HUES64 (cell line): ENCODE data around the gene MAGEA11.
"Not testable (repeated sequence)": the region's sequence is repeated elsewhere in the genome, so short reads cannot be mapped to it uniquely, and the experiment has no call there.

Source experiments
- H3K27ac ChIP-seq: 2 replicates; pipeline ENCODE4 v1.7.0; 2013; ENCODE audit warnings: low read depth, low read length, inconsistent platforms
- H3K27me3 ChIP-seq: 2 replicates; pipeline ENCODE4 v1.6.1; 2013; ENCODE audit warnings: mild to moderate bottlenecking, low read length; ENCODE audit not compliant: insufficient read depth
- H3K36me3 ChIP-seq: 2 replicates; pipeline ENCODE4 v1.6.1; 2013; ENCODE audit warnings: mild to moderate bottlenecking, low read length; ENCODE audit not compliant: insufficient read depth
- H3K4me1 ChIP-seq: 2 replicates; pipeline ENCODE4 v1.6.1; 2013; ENCODE audit warnings: mild to moderate bottlenecking, low read length, moderate library complexity; ENCODE audit not compliant: insufficient read depth
- H3K4me3 ChIP-seq: 2 replicates; pipeline ENCODE4 v1.5.1; 2013; ENCODE audit warnings: mild to moderate bottlenecking, low read length, moderate library complexity
- H3K9ac ChIP-seq: 2 replicates; pipeline ENCODE4 v1.6.1; 2013; ENCODE audit warnings: mild to moderate bottlenecking, low read depth, low read length
- H3K9me3 ChIP-seq: 2 replicates; pipeline ENCODE4 v1.6.1; 2013; ENCODE audit warnings: low read depth, low read length; ENCODE audit not compliant: insufficient read depth
- WGBS: fragments of 150-250, 120-280 bp; methylation state at CpG from one replicate; pipeline ENCODE4 v1.1.7; 2013; ENCODE audit warnings: missing lambda C conversion rate; 5-methylcytosine and 5-hydroxymethylcytosine counted together

MAGEA11 gene

DNA sequence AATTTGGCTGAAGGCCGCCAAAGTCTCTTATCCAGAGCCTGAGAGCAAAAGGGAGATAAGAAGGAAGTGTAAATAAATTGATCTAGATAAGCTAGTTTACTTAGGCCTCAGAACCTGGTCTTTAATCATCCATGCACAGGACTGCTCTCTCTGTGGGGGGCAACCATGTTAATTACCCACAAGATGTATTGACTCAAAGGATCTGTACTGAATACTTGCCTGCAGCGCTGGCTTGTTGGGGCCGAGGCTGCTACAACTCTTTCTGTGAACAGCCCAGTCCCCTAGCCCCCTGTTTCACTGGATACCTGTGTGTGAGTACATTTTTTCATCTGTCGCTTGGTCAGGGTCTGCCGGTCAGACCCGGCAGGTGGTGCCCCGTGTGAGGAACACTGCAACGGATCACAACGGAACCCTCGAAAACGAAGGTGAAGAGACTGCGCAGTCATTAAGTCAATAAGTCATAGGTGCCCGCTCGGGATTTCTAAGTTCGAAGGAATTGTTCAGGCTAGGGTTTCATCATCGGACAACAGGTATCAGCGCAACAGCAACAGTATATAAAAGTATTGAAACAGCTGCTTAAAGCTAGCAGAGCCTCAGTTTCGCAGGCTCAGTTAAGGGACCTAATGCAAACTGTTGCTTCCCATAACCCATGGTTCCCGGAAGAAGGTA lies 8.3 kb downstream of the MAGEA11 start:
- Histone ChIP-seq H3K4me3 (no peak overlapping the region), H3K4me1 (no peaks in the 10 kb centered on the region), H3K27me3 (peaks cover 45% of the 10 kb centered on the region), H3K27ac (no peak overlapping the region), H3K9me3 (no peaks in the 10 kb centered on the region), H3K9ac (no peak overlapping the region), H3K36me3 (no peaks in the 10 kb centered on the region)
- 88% methylated on average over 19 of the region's 19 CpGs for WGBS

DNA sequence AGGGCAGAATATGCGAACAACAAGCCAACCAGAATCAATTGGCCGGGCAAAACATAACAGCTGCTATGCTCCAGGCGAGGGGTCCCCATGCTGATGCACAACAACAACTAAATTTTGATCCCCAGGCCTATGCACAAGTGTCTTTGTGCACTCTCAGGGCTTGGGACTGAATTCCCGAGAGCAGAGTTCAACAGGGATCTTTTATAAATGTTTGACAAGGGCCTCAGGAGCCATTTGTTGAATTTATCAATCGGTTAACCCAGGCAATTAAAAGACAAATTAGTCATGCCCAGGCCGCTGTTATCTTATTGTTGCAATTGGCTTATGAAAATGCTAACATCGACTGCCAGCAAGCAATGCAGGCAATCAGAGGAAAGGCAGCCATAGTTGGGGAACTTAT lies 9.4 kb downstream of the MAGEA11 start:
- H3K4me3 ChIP-seq, H3K27ac ChIP-seq, H3K9me3 ChIP-seq, H3K36me3 ChIP-seq, H3K4me1 ChIP-seq, H3K9ac ChIP-seq: not testable (repeated sequence)
- WGBS, result 90% methylated on average over 7 of the region's 7 CpGs
- peaks cover 45% of the 10 kb centered on the region for H3K27me3 ChIP-seq

DNA sequence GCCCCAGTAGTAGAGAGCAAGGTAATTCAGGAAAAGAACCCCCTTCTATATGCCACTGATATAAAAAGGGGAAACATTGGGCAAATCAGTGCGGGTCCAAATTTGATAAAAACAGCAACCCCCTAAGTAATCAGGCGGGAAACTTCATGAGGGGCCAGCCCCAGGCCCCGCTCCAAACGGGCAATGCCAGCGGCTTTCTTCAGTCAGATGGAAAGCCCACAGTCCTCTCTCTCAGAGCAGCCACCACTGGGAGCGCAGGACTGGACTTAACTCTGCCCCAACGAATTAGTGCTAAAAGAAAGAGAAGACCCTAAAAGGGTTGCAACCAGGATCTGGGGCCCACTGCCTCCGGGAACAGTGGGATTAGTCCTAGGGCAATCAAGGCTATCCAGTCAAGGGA lies 9.9 kb downstream of the MAGEA11 start:
- Histone ChIP-seq H3K9me3 (no peaks in the 10 kb centered on the region), H3K27me3 (peaks cover 41% of the 10 kb centered on the region), H3K4me3 (no peak overlapping the region), H3K36me3 (no peaks in the 10 kb centered on the region), H3K9ac (no peak overlapping the region), H3K27ac (no peak overlapping the region), H3K4me1 (no peaks in the 10 kb centered on the region)
- 95% methylated on average over 8 of the region's 8 CpGs for WGBS

DNA sequence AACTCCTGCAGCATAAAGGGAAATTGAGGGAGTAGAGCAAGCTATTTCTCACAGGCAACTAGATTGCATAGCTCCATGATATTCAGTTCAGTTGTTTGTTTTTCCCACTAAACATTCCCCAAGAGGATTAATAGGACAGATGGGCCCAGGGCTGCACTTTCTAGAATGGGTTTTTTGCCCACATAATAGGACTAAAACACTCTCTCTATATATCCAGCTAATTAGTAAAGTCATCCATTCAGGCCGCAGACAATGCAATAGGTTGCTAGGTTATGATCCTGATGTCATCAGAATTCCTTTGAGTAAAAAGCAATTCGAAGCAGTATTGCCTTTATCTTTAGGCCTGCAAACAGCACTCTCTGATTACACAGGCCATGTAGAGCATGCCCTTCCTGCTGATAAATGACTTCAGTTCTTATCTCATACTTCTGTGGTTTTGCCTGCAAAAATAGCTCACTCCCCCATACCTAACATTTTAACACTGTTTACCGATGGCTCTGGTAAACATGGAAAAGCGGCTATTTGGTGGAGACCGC lies 11.8 kb downstream of the MAGEA11 start:
- not testable (repeated sequence) for H3K27ac ChIP-seq, H3K4me3 ChIP-seq, H3K4me1 ChIP-seq, H3K36me3 ChIP-seq, H3K9ac ChIP-seq, H3K9me3 ChIP-seq
- 90% methylated on average over 3 of the region's 5 CpGs for WGBS
- peaks cover 28% of the 10 kb centered on the region for H3K27me3 ChIP-seq

DNA sequence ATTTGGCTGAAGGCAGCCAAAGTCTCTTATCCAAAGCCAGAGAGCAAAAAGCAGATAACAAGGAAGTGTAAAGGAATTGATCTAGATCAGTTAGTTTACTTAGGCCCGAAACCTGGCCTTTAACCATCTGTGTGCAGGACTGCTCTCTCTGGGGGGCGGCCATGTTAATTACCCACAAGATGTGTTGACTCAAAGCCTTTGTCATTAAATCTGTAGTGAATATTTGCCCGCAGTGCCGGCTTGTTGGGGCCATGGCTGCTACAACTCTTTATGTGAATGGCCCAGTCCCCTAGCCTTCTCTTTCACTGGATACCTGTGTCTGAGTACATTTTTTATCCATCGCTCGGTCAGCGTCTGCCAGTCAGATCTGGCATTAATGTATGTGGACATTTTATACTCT lies 15.4 kb downstream of the MAGEA11 start:
- WGBS, result no CpG with 5 or more reads among the region's 7 CpGs

DNA sequence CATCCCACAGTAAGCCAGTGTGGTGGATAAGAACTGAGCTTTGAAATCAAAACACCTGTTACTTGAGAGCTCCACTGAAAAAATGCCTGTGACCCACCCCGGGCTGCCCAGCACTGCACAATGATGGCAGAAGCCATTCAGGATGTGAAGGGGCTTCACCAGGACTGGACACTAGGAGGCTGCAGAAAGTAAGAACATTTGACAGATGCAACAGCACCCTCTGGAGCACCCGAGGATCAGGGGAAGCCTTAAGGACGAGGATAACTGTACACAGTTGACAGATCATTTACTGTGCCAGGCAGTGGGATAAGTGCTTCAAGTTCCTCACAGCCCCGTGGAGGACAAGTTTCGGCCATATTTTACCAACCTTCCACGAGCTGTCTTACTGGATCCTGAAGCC lies 30.4 kb downstream of the MAGEA11 start:
- H3K27ac ChIP-seq, H3K4me3 ChIP-seq, H3K9ac ChIP-seq, H3K4me1 ChIP-seq, H3K36me3 ChIP-seq, H3K27me3 ChIP-seq, H3K9me3 ChIP-seq: not testable (repeated sequence)
- WGBS, result no CpG with 5 or more reads among the region's 6 CpGs

More for the DNA sequence above, 15.4 kb downstream of the MAGEA11 start:
- not testable (repeated sequence) for H3K9me3 ChIP-seq, H3K9ac ChIP-seq, H3K27me3 ChIP-seq, H3K4me3 ChIP-seq, H3K27ac ChIP-seq, H3K4me1 ChIP-seq, H3K36me3 ChIP-seq

DNA sequence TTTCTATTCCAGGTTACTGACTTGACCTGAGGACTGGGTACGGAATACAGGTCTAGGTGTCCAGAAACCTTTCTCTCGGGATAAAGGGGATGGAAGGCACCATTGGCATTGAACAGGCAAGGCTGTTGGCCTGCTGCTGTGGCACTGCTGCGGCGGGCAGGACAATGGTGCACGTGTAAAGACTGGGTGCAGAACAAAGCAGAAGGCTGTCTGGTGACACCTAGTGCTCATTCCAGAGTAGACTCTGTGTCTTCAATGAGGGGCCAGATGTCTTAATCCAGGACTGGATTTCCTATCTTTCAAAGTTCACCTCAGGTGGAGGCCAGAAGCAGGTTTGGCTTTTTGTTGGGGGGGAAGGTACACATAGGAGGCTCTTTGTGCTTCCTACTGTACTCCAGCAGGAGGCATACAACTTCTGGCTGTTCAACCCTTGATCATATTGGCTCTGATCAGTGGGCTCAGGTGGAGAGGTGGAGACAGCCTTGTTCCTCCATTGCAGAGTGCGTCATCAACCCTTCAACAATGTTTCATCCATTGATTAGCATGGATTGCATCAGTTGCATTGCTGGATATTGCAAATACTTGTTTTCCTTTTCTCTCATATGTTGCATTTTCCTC lies 34.6 kb downstream of the MAGEA11 start:
- WGBS, result no CpG with 5 or more reads among the region's 6 CpGs
- H3K9ac ChIP-seq, H3K4me1 ChIP-seq, H3K27me3 ChIP-seq, H3K4me3 ChIP-seq, H3K27ac ChIP-seq, H3K36me3 ChIP-seq, H3K9me3 ChIP-seq: not testable (repeated sequence)

DNA sequence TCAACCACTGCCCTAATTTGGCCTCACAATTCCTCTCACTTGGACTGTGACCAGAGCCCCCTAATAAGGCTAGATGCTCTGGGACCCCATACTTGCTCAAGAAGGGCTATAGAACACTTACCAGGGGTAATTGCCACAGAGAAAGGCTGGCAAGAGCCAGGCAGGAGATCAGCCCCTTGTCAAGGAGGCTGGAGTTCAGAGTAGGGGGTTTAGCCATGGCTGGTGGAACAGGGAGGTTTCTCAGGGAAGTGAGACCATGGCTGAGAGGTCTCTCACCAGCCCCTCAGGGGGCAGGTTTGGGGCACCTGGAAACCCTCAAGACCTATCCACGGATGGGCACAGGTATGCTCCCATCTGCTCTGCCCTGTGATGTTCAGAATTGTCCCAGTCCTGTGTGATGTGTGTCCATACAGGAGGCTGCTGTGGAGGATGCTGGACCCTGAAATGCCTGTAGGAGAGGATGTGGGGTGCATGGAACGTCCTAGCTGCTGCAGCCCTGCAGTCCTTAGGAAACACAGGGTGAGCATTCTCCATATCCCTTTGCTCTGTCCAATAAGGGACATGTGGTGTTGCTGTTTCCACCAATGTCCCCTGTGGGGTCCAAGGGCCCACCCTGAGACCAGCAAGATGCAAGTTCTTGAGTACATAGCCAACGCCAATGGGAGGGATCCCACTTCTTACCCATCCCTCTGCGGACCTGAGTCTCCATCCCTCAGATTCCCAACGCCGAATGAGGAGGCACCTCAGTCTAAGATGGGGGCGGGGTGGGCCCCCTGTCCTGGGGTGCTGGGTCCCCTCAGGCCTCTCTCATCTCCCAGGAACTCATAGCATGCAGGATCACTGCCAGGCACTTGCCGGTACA lies 45.6 kb downstream of the MAGEA11 start:
- no peaks in the 10 kb centered on the region for H3K27me3 ChIP-seq
- no peak overlapping the region for H3K27ac ChIP-seq
- no peak overlapping the region for H3K4me3 ChIP-seq
- WGBS, result 95% methylated on average over 8 of the region's 8 CpGs
- no peaks in the 10 kb centered on the region for H3K9me3 ChIP-seq
- H3K4me1 ChIP-seq, result no peaks in the 10 kb centered on the region
- H3K36me3 ChIP-seq, result no peaks in the 10 kb centered on the region
- H3K9ac ChIP-seq, result no peak overlapping the region

DNA sequence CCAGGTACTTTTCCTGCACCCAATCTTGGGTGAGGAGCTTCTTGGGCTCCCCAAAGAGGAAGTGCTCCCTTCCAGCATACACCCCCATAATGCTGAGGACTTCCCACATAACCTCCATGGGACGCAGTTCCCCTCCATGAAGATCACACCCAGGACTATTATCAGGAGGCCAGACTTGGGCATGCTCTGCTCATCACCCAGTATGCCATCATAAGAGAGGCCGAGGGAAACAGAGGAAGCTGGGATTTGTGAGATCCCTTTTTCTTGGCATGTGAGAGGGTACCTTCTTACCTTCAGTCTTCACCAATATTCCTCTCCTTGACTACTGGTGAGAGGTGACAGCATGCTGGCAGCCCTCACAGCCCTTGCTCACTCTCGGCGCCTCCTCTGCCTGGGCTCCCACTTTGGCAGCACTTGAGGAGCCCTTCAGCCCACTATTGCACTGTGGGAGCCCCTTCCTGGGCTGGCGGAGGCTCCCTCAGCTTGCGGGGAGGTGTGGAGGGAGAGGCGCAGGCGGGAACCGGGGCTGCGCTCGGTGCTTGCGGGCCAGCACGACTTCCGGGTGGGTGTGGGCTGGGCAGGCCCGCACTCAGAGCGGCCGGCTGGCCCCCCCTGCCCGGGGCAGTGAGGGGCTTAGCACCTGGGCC lies 46.3 kb downstream of the MAGEA11 start:
- H3K27ac ChIP-seq, result no peak overlapping the region
- H3K27me3 ChIP-seq, result no peaks in the 10 kb centered on the region
- H3K4me3 ChIP-seq, result no peak overlapping the region
- WGBS, result 96% methylated on average over 17 of the region's 18 CpGs
- no peaks in the 10 kb centered on the region for H3K9me3 ChIP-seq
- H3K36me3 ChIP-seq, result no peaks in the 10 kb centered on the region
- no peaks in the 10 kb centered on the region for H3K4me1 ChIP-seq
- H3K9ac ChIP-seq, result no peak overlapping the region

DNA sequence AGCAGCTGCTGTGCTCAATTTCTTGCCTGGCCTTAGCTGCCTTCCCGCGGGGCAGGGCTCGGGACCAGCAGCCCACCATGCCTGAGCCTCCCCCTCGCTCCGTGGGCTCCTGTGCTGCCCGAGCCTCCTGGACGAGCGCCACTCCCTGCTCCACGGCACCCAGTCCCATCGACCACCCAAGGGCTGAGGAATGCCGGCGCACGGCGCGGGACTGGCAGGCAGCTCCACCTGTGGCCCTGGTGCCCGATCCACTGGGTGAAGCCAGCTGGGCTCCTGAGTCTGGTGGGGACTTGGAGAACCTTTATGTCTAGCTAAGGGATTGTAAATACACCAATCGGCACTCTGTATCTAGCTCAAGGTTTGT lies 46.8 kb downstream of the MAGEA11 start:
- H3K27ac ChIP-seq, H3K9me3 ChIP-seq, H3K36me3 ChIP-seq, H3K4me3 ChIP-seq, H3K4me1 ChIP-seq, H3K27me3 ChIP-seq, H3K9ac ChIP-seq: not testable (repeated sequence)
- WGBS, result 92% methylated on average over 16 of the region's 17 CpGs

DNA sequence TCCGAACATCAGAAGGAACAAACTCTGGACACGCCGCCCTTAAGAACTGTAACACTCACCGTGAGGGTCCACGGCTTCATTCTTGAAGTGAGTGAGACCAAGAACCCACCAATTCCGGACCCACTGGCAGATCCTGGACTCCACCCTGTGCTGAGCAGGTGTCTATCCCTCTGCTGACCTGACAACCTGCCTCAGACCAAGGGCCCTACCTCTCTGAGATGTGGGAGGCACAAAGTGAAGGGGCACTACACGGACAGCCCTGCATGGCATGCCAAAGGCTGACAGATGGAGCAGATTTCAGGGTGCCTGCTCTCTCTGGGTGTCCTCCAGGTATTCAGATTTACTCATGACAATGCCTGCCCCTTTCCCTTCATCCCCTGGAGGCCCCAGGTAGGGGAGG lies 48.0 kb downstream of the MAGEA11 start:
- Histone ChIP-seq H3K36me3 (no peaks in the 10 kb centered on the region), H3K4me3 (no peak overlapping the region), H3K27ac (no peak overlapping the region), H3K9me3 (no peaks in the 10 kb centered on the region), H3K9ac (no peak overlapping the region), H3K27me3 (no peaks in the 10 kb centered on the region), H3K4me1 (no peaks in the 10 kb centered on the region)
- 91% methylated on average over 7 of the region's 7 CpGs for WGBS
